Measurements from ENCODE around the gene KRTAP6-1. TPM values are rescaled to one million over a fixed set of nuclear protein-coding genes. Genes with fewer than 3 reads are reported as not detected.

The KRTAP6-1 gene
- total RNA-seq, 1 experiment from 2014 or later: not detected

GRCh38 chr21:30563630-30564029 is 50.1 kb downstream of the KRTAP6-1 start:
- no peaks in the 10 kb centered on the region for H3K4me1 ChIP-seq (replicated peaks; ENCODE audit: insufficient read depth)
- intact Hi-C loops (cut with micrococcal nuclease; ENCODE audit: unreplicated experiment): no loop called here
- H3K36me3 ChIP-seq (ENCODE audit: low read depth): no peaks in the 10 kb centered on the region
- H3K4me3 ChIP-seq: no peak overlapping the region
- POLR2A ChIA-PET (ENCODE audit: unreplicated experiment): no interaction called here
- TF ChIP-seq EZH2 (IDR thresholded peaks at IDR 0.05; ENCODE audit: low read depth) (no peak), CTCF (conservative IDR thresholded peaks at IDR 0.05) (no peak)
- no peaks in the 10 kb centered on the region for H3K79me2 ChIP-seq (ENCODE audit: low read depth)
- H3K27ac ChIP-seq: no peak overlapping the region
- no peaks in the 10 kb centered on the region for H4K20me1 ChIP-seq (ENCODE audit: insufficient read depth)
- DNase-seq: no peak
- CTCF ChIA-PET: no interaction called here
- no peak overlapping the region for H2AFZ ChIP-seq
- no peaks in the 10 kb centered on the region for H3K9me2 ChIP-seq (ENCODE audit: insufficient read depth)
- no peak overlapping the region for H3K4me2 ChIP-seq
- no TSS peak for BruUV-seq (replicated peaks)
- no peaks in the 10 kb centered on the region for H3F3A ChIP-seq (ENCODE audit: insufficient read depth, low read depth)
- H3K27me3 ChIP-seq (ENCODE audit: insufficient read depth, low read depth): no peaks in the 10 kb centered on the region
- H3K9me3 ChIP-seq (ENCODE audit: insufficient read depth, low read depth): no peaks in the 10 kb centered on the region

Other genes with a start within 250 kb of the KRTAP6-1 start
- not detected in 2 replicates for gene KRTAP13-2, start 241.7 kb downstream of the KRTAP6-1 start, total RNA-seq (2021)
- not detected in 2 replicates for gene KRTAP13-1, start 217.9 kb downstream of the KRTAP6-1 start, total RNA-seq (2021)
- gene KRTAP13-3, start 188.0 kb downstream of the KRTAP6-1 start, total RNA-seq (2021): not detected in 2 replicates
- gene KRTAP13-4, start 183.7 kb downstream of the KRTAP6-1 start, total RNA-seq (2021): not detected in 2 replicates
- not detected in 2 replicates for gene KRTAP15-1, start 173.7 kb downstream of the KRTAP6-1 start, total RNA-seq (2021)
- gene KRTAP19-1, start 133.6 kb downstream of the KRTAP6-1 start, total RNA-seq (2021): not detected in 2 replicates
- gene KRTAP19-2, start 126.5 kb downstream of the KRTAP6-1 start, total RNA-seq (2021): not detected in 2 replicates
- gene KRTAP19-3, start 121.9 kb downstream of the KRTAP6-1 start, total RNA-seq (2021): not detected in 2 replicates
- gene KRTAP19-4, start 116.8 kb downstream of the KRTAP6-1 start, total RNA-seq (2021): not detected in 2 replicates
- not detected in 2 replicates for gene KRTAP19-5, start 111.8 kb downstream of the KRTAP6-1 start, total RNA-seq (2021)
- not detected in 2 replicates for gene KRTAP19-6, start 72.1 kb downstream of the KRTAP6-1 start, total RNA-seq (2021)
- not detected in 2 replicates for gene KRTAP19-7, start 52.6 kb downstream of the KRTAP6-1 start, total RNA-seq (2021)
- not detected in 2 replicates for gene KRTAP22-2, start 23.5 kb downstream of the KRTAP6-1 start, total RNA-seq (2021)
- gene KRTAP6-3, start 21.5 kb downstream of the KRTAP6-1 start, total RNA-seq (2021): not detected in 2 replicates
- not detected in 2 replicates for gene KRTAP6-2, start 15.0 kb downstream of the KRTAP6-1 start, total RNA-seq (2021)
- not detected in 2 replicates for gene KRTAP22-1, start 12.8 kb downstream of the KRTAP6-1 start, total RNA-seq (2021)
- not detected in 2 replicates for gene KRTAP20-1, start 2.5 kb upstream of the KRTAP6-1 start, total RNA-seq (2021)
- gene KRTAP20-4, start 6.7 kb upstream of the KRTAP6-1 start, total RNA-seq (2021): not detected in 2 replicates
- gene KRTAP20-2, start 21.3 kb upstream of the KRTAP6-1 start, total RNA-seq (2021): not detected in 2 replicates
- not detected in 2 replicates for gene KRTAP20-3, start 28.9 kb upstream of the KRTAP6-1 start, total RNA-seq (2021)
- not detected in 2 replicates for gene KRTAP21-3, start 104.8 kb upstream of the KRTAP6-1 start, total RNA-seq (2021)
- gene KRTAP21-2, start 133.3 kb upstream of the KRTAP6-1 start, total RNA-seq (2021): not detected in 2 replicates
- not detected in 2 replicates for gene KRTAP21-1, start 141.5 kb upstream of the KRTAP6-1 start, total RNA-seq (2021)
- gene KRTAP8-1, start 199.3 kb upstream of the KRTAP6-1 start, total RNA-seq (2021): not detected in 2 replicates
- gene KRTAP7-1, start 215.8 kb upstream of the KRTAP6-1 start, total RNA-seq (2021): not detected in 2 replicates